MCF 10A (cell line): Measurements from ENCODE around the gene ANKRD13D. TPM values are rescaled to one million over a fixed set of nuclear protein-coding genes. Genes with fewer than 3 reads are reported as not detected.

Experiments used
- BruUV-seq: library from RNA; stranded (reverse); fragments of 400-500 nt; replicated peaks from 2 replicates; lab custom pipeline; 2021; lab: Mats Ljungman, UMichigan
- CTCF ChIA-PET: fragments of 300-600 bp; sonication (Branson Sonifier 250); formaldehyde crosslinking; extraction: SDS; loops from one replicate; lab custom pipeline; 2021; ENCODE audit warnings: antibody characterized with exemption, inconsistent platforms; lab: Yijun Ruan, JAX
- POLR2A ChIA-PET: fragments of 300-600, 350-650 bp; sonication (Branson Sonifier 250); formaldehyde crosslinking; extraction: SDS; loops from one replicate; lab custom pipeline; 2020; ENCODE audit warnings: antibody characterized with exemption, inconsistent platforms; lab: Yijun Ruan, JAX
- DNase-seq: peaks from one replicate; pipeline ENCODE4 v3.0.0-alpha.2; 2018; ENCODE audit not compliant: unreplicated experiment
- H3K27ac Mint-ChIP-seq: one replicate; pipeline ENCODE4 v1.8.0; 2022; ENCODE audit warnings: mild to moderate bottlenecking, low read depth, mixed read lengths; ENCODE audit not compliant: unreplicated experiment
- H3K27me3 Mint-ChIP-seq: one replicate; pipeline ENCODE4 v1.8.0; 2022; ENCODE audit warnings: mixed read lengths; ENCODE audit not compliant: insufficient read depth, unreplicated experiment
- H3K36me3 Mint-ChIP-seq: one replicate; pipeline ENCODE4 v1.8.0; 2022; ENCODE audit warnings: mild to moderate bottlenecking, moderate library complexity, mixed read lengths; ENCODE audit not compliant: insufficient read depth, unreplicated experiment
- H3K4me1 Mint-ChIP-seq: one replicate; pipeline ENCODE4 v1.8.0; 2022; ENCODE audit warnings: mixed read lengths; ENCODE audit not compliant: insufficient read depth, unreplicated experiment
- H3K4me3 Mint-ChIP-seq: one replicate; pipeline ENCODE4 v1.8.0; 2022; ENCODE audit warnings: mild to moderate bottlenecking, moderate library complexity, mixed read lengths; ENCODE audit not compliant: unreplicated experiment
- H3K9me3 Mint-ChIP-seq: one replicate; pipeline ENCODE4 v1.8.0; 2022; ENCODE audit warnings: mixed read lengths; ENCODE audit not compliant: unreplicated experiment
- CTCF ChIP-seq: fragments of 200-600 bp; IDR thresholded peaks from one replicate; pipeline ENCODE4 v1.8.0; 2022; ENCODE audit warnings: antibody characterized with exemption, mild to moderate bottlenecking; ENCODE audit not compliant: unreplicated experiment
- intact Hi-C: fragments of 100-400 bp; cut with micrococcal nuclease; formaldehyde crosslinking; loops from 2 replicates; pipeline ENCODE4 v1.14.1; 2022
- total RNA-seq: library from RNA; stranded (reverse); gene quantifications from 2 replicates; pipeline ENCODE4 v1.2.3, GENCODE V29; 2022

ANKRD13D gene
- total RNA-seq, 1 experiment from 2014 or later = 39.7 TPM

- CTCF ChIA-PET = interaction anchor here (0.5 to 6.9 kb wide), 8 partner anchors 18 to 62 kb away, joined by 3 to 104 read pairs (median 10); no protein-coding TSS in a partner anchor
- Mint-ChIP-seq H3K4me1 (peaks cover 11% of the 10 kb centered on the region), H3K27ac (no peak overlapping the region), H3K27me3 (no peaks in the 10 kb centered on the region), H3K9me3 (no peaks in the 10 kb centered on the region), H3K4me3 (no peak overlapping the region), H3K36me3 (peaks cover 13% of the 10 kb centered on the region)
- no TSS peak for BruUV-seq
- POLR2A ChIA-PET = interaction anchor here (2.2 to 8.6 kb wide), 3 partner anchors 17 to 33 kb away, joined by 11 to 107 read pairs (median 28); partner anchors contain the start of genes POLD4 and SSH3
- TF ChIP-seq CTCF = no peak
- no peak for DNase-seq
- intact Hi-C loops = no loop called here
Observed at GRCh38 chr11:67320691-67321090, 31.6 kb downstream of the ANKRD13D start.

GRCh38 chr11:67321313-67321871, 32.3 kb downstream of the ANKRD13D start:
- no peak for TF ChIP-seq CTCF
- H3K4me3 Mint-ChIP-seq = no peak overlapping the region
- no peak overlapping the region for H3K27ac Mint-ChIP-seq
- peaks cover 19% of the 10 kb centered on the region for H3K36me3 Mint-ChIP-seq
- ChIA-PET POLR2A (interaction anchor here (0.6 to 2.2 kb wide), 4 partner anchors 9 to 81 kb away, joined by 3 to 11 read pairs (median 4); partner anchors contain the start of gene POLD4), CTCF (interaction anchor here (0.6 to 6.9 kb wide), 7 partner anchors 17 to 61 kb away, joined by 3 to 104 read pairs (median 15); no protein-coding TSS in a partner anchor)
- no peaks in the 10 kb centered on the region for H3K9me3 Mint-ChIP-seq
- DNase-seq = no peak
- no TSS peak for BruUV-seq
- H3K4me1 Mint-ChIP-seq = peaks cover 11% of the 10 kb centered on the region
- no peaks in the 10 kb centered on the region for H3K27me3 Mint-ChIP-seq
- intact Hi-C loops = no loop called here

- peaks cover 11% of the 10 kb centered on the region for H3K4me1 Mint-ChIP-seq
- H3K27ac Mint-ChIP-seq = no peak overlapping the region
- ChIA-PET CTCF (interaction anchor here (0.6 to 6.9 kb wide), 9 partner anchors 13 to 146 kb away, joined by 3 to 104 read pairs (median 3); no protein-coding TSS in a partner anchor), POLR2A (interaction anchor here (0.6 to 2.2 kb wide), 5 partner anchors 8 to 57 kb away, joined by 3 to 11 read pairs (median 3); partner anchors contain the start of gene POLD4)
- H3K27me3 Mint-ChIP-seq = no peaks in the 10 kb centered on the region
- intact Hi-C loops = no loop called here
- TF ChIP-seq CTCF = no peak
- DNase-seq = no peak
- H3K4me3 Mint-ChIP-seq = no peak overlapping the region
- H3K9me3 Mint-ChIP-seq = no peaks in the 10 kb centered on the region
- no TSS peak for BruUV-seq
- peaks cover 19% of the 10 kb centered on the region for H3K36me3 Mint-ChIP-seq
Observed at GRCh38 chr11:67322049-67322448, 32.9 kb downstream of the ANKRD13D start.

- Mint-ChIP-seq H3K9me3 (no peaks in the 10 kb centered on the region), H3K4me1 (peaks cover 7% of the 10 kb centered on the region), H3K36me3 (peaks cover 13% of the 10 kb centered on the region), H3K27ac (no peak overlapping the region), H3K4me3 (no peak overlapping the region), H3K27me3 (no peaks in the 10 kb centered on the region)
- TF ChIP-seq CTCF = no peak
- ChIA-PET CTCF (interaction anchor here (0.6 to 6.9 kb wide), 11 partner anchors 18 to 721 kb away, joined by 3 to 104 read pairs (median 3); no protein-coding TSS in a partner anchor), POLR2A (interaction anchor here (1.0 kb wide), 1 partner anchor 23 kb away, joined by 4 read pairs; no protein-coding TSS in a partner anchor)
- no peak for DNase-seq
- BruUV-seq = no TSS peak
- intact Hi-C loops = no loop called here
Observed at GRCh38 chr11:67323526-67323925, 34.4 kb downstream of the ANKRD13D start.
